GM23338 (cell line): ENCODE results near the gene DUOX1. TPM values are rescaled to one million over a fixed set of nuclear protein-coding genes. Genes with fewer than 3 reads are reported as not detected.

Source experiments
- ATAC-seq: fragments of 200-7000 bp; cut with Tn5 transposase; 3 replicates; pipeline ENCODE4 v1.9.1; 2020
- DNase-seq: peaks from one replicate; pipeline ENCODE4 v3.0.0-alpha.2; 2015; ENCODE audit warnings: low spot score
- H2AFZ ChIP-seq: fragments of 200-600 bp; sonication (generic); 2 replicates; pipeline ENCODE4 v1.8.0; 2016; ENCODE audit warnings: antibody characterized with exemption, mild to moderate bottlenecking, moderate library complexity
- H3F3A ChIP-seq: fragments of 200-600 bp; sonication (generic); replicated peaks from 2 replicates; pipeline ENCODE4 v1.8.0; 2017; ENCODE audit warnings: antibody characterized with exemption, mixed run types, low read depth
- H3K27ac ChIP-seq: fragments of 200-600 bp; sonication (generic); 2 replicates; pipeline ENCODE4 v1.6.1; 2016; ENCODE audit warnings: low read depth
- H3K27me3 ChIP-seq: fragments of 200-600 bp; sonication (generic); 2 replicates; pipeline ENCODE4 v1.8.0; 2016; ENCODE audit warnings: mild to moderate bottlenecking, mixed run types, moderate library complexity; ENCODE audit not compliant: insufficient read depth
- H3K36me3 ChIP-seq: fragments of 200-600 bp; sonication (generic); 2 replicates; pipeline ENCODE4 v1.8.0; 2016; ENCODE audit warnings: mild to moderate bottlenecking; ENCODE audit not compliant: insufficient read depth
- H3K4me1 ChIP-seq: fragments of 200-600 bp; sonication (generic); 2 replicates; pipeline ENCODE4 v1.8.0; 2016; ENCODE audit warnings: mild to moderate bottlenecking, moderate library complexity; ENCODE audit not compliant: insufficient read depth
- H3K4me2 ChIP-seq: fragments of 200-600 bp; sonication (generic); 2 replicates; pipeline ENCODE4 v1.7.1; 2017; ENCODE audit warnings: mixed run types
- H3K4me3 ChIP-seq: fragments of 200-600 bp; sonication (generic); 2 replicates; pipeline ENCODE4 v1.6.1; 2016; ENCODE audit warnings: mixed run types
- H3K79me2 ChIP-seq: fragments of 200-600 bp; sonication (generic); replicated peaks from 2 replicates; pipeline ENCODE4 v1.8.0; 2017; ENCODE audit warnings: mild to moderate bottlenecking; ENCODE audit not compliant: insufficient read depth
- H3K9me2 ChIP-seq: fragments of 200-600 bp; sonication (generic); 2 replicates; pipeline ENCODE4 v1.8.0; 2017; ENCODE audit not compliant: insufficient read depth
- H4K20me1 ChIP-seq: fragments of 200-600 bp; sonication (generic); replicated peaks from 2 replicates; pipeline ENCODE4 v1.8.0; 2017; ENCODE audit warnings: mild to moderate bottlenecking; ENCODE audit not compliant: insufficient read depth
- H3K27ac Mint-ChIP-seq: 2 replicates; pipeline ENCODE4 v1.8.0; 2020; ENCODE audit warnings: inconsistent platforms, mild to moderate bottlenecking, moderate library complexity, mixed read lengths
- H3K27me3 Mint-ChIP-seq: 3 replicates; pipeline ENCODE4 v1.8.0; 2022; ENCODE audit warnings: low read depth, mild to moderate bottlenecking, moderate library complexity, mixed read lengths, inconsistent platforms; ENCODE audit not compliant: insufficient read depth, poor library complexity
- H3K36me3 Mint-ChIP-seq: 3 replicates; pipeline ENCODE4 v1.8.0; 2021; ENCODE audit warnings: low read depth, mild to moderate bottlenecking, inconsistent platforms, moderate library complexity, mixed read lengths
- H3K4me1 Mint-ChIP-seq: 3 replicates; pipeline ENCODE4 v1.8.0; 2020; ENCODE audit warnings: mild to moderate bottlenecking, inconsistent platforms, mixed read lengths
- H3K4me3 Mint-ChIP-seq: 3 replicates; pipeline ENCODE4 v1.8.0; 2021; ENCODE audit warnings: moderate library complexity, mild to moderate bottlenecking, inconsistent platforms, mixed read lengths
- H3K9me3 Mint-ChIP-seq: 3 replicates; pipeline ENCODE4 v1.8.0; 2020; ENCODE audit warnings: moderate library complexity, mild to moderate bottlenecking, inconsistent platforms, mixed read lengths
- CREB1 ChIP-seq: fragments of 250-450 bp; sonication (Bioruptor Pico); IDR thresholded peaks from 2 replicates; pipeline ENCODE4 v1.5.0; 2020; ENCODE audit warnings: low read depth, mild to moderate bottlenecking, moderate library complexity
- EZH2 ChIP-seq: fragments of 200-600 bp; sonication (generic); IDR thresholded peaks from one replicate; pipeline ENCODE4 v1.8.0; 2017; ENCODE audit warnings: antibody characterized with exemption, mild to moderate bottlenecking, low read depth; ENCODE audit not compliant: unreplicated experiment
- JUNB ChIP-seq: IDR thresholded peaks from one replicate; pipeline ENCODE4 v1.6.1; 2016; ENCODE audit warnings: antibody characterized with exemption; ENCODE audit not compliant: unreplicated experiment
- STAT1 ChIP-seq: IDR thresholded peaks from one replicate; pipeline ENCODE4 v1.6.1; 2016; ENCODE audit warnings: antibody characterized with exemption; ENCODE audit not compliant: unreplicated experiment
- ZNF114 ChIP-seq: fragments of 250-450 bp; sonication (Bioruptor Pico); IDR thresholded peaks from 2 replicates; pipeline ENCODE4 v1.5.0; 2020; ENCODE audit warnings: mild to moderate bottlenecking, moderate library complexity
- ZNF331 ChIP-seq: fragments of 250-450 bp; sonication (Bioruptor Pico); IDR thresholded peaks from 2 replicates; pipeline ENCODE4 v1.5.0; 2020; ENCODE audit warnings: low read depth, mild to moderate bottlenecking, moderate library complexity
- polyA plus RNA-seq: library from polyadenylated mRNA; unstranded; fragments of >200 nt; fragmentation: Nextera tagmentation; extraction: Ambion mirVana; gene quantifications from 2 replicates; pipeline ENCODE4 v1.2.1, GENCODE V29; 2016
- total RNA-seq: library from RNA; depleted of rRNA; stranded (reverse); fragments of >200 nt; shearing (Covaris generic); gene quantifications from 2 replicates; pipeline ENCODE4 v1.2.3, GENCODE V29; 2014
- TF ChIP-seq, protein P1 (sequence below), 2 experiments: fragments of 200-600 bp in 1 of 2; sonication (generic) in 1 of 2; conservative IDR thresholded peaks; 2 replicates each; pipeline versions ENCODE4 v1.5.1 to v1.6.1; 2016 to 2017; ENCODE audit warnings: antibody characterized with exemption in 2 of 2, low read depth in 2 of 2, mild to moderate bottlenecking in 2 of 2, moderate library complexity in 1 of 2

The DUOX1 gene
- total and polyA plus RNA-seq, 2 experiments from 2014 or later = 0.69 to 0.73 TPM

DNA sequence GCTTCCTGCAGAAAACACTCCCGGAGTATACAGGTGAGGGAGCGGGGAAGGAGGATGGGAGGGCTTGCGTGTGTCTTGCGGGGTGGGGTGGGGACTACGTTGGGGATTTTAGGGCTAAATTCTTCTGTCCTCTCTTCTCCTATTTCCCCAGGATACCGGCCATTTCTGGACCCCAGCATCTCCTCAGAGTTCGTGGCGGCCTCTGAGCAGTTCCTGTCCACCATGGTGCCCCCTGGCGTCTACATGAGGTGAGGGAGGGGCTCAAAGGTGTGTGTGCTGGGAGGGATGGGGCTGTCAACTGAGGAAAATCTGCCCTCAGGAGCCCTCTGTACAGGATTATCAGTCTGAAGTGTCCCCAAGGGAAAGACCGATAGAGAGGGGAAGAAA lies 6.6 kb downstream of the DUOX1 start:
- no peaks in the 10 kb centered on the region for H3K4me1 ChIP-seq
- no peaks in the 10 kb centered on the region for H3K79me2 ChIP-seq
- peak; percentile 76 for DNase-seq
- H3K36me3 ChIP-seq = no peaks in the 10 kb centered on the region
- H3K4me3 ChIP-seq = peak overlapping the region; percentile 44
- no peak overlapping the region for H3K27ac Mint-ChIP-seq
- no peaks in the 10 kb centered on the region; the same call in 2 of the 3 replicates for H3K9me3 Mint-ChIP-seq
- no peaks in the 10 kb centered on the region; the same call in 1 of the 2 replicates for H4K20me1 ChIP-seq
- H3K4me2 ChIP-seq = peak overlapping the region; percentile 73
- no peak overlapping the region for H3K27ac ChIP-seq
- peaks cover 3% of the 10 kb centered on the region; the same call in 2 of the 3 replicates for H3K4me1 Mint-ChIP-seq
- peaks cover 70% of the 10 kb centered on the region for H3K27me3 ChIP-seq
- H3K36me3 Mint-ChIP-seq = no peaks in the 10 kb centered on the region; the same call in 2 of the 3 replicates
- H2AFZ ChIP-seq = no peak overlapping the region
- no peaks in the 10 kb centered on the region for H3K9me2 ChIP-seq
- H3K27me3 Mint-ChIP-seq = peaks cover 50% of the 10 kb centered on the region
- peak; percentile 55 for ATAC-seq
- peak overlapping the region; percentile 66 for H3K4me3 Mint-ChIP-seq
- TF ChIP-seq, protein P1, sequence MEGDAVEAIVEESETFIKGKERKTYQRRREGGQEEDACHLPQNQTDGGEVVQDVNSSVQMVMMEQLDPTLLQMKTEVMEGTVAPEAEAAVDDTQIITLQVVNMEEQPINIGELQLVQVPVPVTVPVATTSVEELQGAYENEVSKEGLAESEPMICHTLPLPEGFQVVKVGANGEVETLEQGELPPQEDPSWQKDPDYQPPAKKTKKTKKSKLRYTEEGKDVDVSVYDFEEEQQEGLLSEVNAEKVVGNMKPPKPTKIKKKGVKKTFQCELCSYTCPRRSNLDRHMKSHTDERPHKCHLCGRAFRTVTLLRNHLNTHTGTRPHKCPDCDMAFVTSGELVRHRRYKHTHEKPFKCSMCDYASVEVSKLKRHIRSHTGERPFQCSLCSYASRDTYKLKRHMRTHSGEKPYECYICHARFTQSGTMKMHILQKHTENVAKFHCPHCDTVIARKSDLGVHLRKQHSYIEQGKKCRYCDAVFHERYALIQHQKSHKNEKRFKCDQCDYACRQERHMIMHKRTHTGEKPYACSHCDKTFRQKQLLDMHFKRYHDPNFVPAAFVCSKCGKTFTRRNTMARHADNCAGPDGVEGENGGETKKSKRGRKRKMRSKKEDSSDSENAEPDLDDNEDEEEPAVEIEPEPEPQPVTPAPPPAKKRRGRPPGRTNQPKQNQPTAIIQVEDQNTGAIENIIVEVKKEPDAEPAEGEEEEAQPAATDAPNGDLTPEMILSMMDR (conservative IDR thresholded peaks at IDR 0.05; ENCODE audit: low read depth in 2 of 2) = peak; percentile 58 to 71
- TF ChIP-seq JUNB = no peak
- no peaks in the 10 kb centered on the region for H3F3A ChIP-seq

DNA sequence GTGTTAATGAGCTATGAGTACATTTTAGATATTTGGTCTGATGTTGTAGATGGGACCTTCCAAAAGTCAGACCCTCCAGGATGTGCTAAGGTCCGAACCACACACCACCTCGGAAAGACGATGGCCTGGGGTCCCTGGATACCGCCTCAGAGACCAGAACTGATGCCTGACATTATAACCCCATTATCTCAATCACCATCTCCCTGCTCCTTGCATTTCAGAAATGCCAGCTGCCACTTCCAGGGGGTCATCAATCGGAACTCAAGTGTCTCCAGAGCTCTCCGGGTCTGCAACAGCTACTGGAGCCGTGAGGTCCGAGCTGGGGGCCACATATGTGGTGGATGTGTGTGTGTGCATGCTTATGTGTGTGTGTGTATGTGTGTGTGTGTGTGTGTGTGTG lies 7.9 kb downstream of the DUOX1 start:
- Histone ChIP-seq H3K27ac (no peak overlapping the region), H3K4me1 (no peaks in the 10 kb centered on the region), H3F3A (no peaks in the 10 kb centered on the region), H3K36me3 (no peaks in the 10 kb centered on the region), H3K4me3 (no peak overlapping the region), H3K27me3 (peaks cover 57% of the 10 kb centered on the region), H3K79me2 (no peaks in the 10 kb centered on the region), H2AFZ (no peak overlapping the region), H3K4me2 (no peak overlapping the region), H3K9me2 (no peaks in the 10 kb centered on the region), H4K20me1 (no peaks in the 10 kb centered on the region)
- no peak overlapping the region for H3K27ac Mint-ChIP-seq
- H3K27me3 Mint-ChIP-seq = peaks cover 38% of the 10 kb centered on the region
- TF ChIP-seq JUNB = no peak
- no peak for TF ChIP-seq CREB1 (CRISPR knock-in tag)
- TF ChIP-seq EZH2 = no peak
- no peak for TF ChIP-seq ZNF331 (CRISPR knock-in tag)
- TF ChIP-seq STAT1 = no peak
- no peak for TF ChIP-seq ZNF114 (CRISPR knock-in tag)
- no peak overlapping the region for H3K4me3 Mint-ChIP-seq
- H3K4me1 Mint-ChIP-seq = peaks cover 3% of the 10 kb centered on the region; the same call in 2 of the 3 replicates
- H3K36me3 Mint-ChIP-seq = no peaks in the 10 kb centered on the region; the same call in 2 of the 3 replicates
- DNase-seq (no peak), ATAC-seq (no peak)
- no peaks in the 10 kb centered on the region; the same call in 2 of the 3 replicates for H3K9me3 Mint-ChIP-seq
